Renal cortical epithelial cell (primary cell): ENCODE data around the gene PPP1R27. TPM values are rescaled to one million over a fixed set of nuclear protein-coding genes. Genes with fewer than 3 reads are reported as not detected.

Experiments
- DNase-seq: peaks from one replicate; pipeline ENCODE4 v3.0.0-alpha.2; 2011; ENCODE audit warnings: low read depth
- total RNA-seq: library from RNA; depleted of rRNA; stranded (reverse); fragments of >200 nt; gene quantifications from 2 replicates; pipeline ENCODE4 v1.2.3, GENCODE V29; 2014

Gene PPP1R27
- total RNA-seq, 1 donor from 2014 or later, result not detected

DNA sequence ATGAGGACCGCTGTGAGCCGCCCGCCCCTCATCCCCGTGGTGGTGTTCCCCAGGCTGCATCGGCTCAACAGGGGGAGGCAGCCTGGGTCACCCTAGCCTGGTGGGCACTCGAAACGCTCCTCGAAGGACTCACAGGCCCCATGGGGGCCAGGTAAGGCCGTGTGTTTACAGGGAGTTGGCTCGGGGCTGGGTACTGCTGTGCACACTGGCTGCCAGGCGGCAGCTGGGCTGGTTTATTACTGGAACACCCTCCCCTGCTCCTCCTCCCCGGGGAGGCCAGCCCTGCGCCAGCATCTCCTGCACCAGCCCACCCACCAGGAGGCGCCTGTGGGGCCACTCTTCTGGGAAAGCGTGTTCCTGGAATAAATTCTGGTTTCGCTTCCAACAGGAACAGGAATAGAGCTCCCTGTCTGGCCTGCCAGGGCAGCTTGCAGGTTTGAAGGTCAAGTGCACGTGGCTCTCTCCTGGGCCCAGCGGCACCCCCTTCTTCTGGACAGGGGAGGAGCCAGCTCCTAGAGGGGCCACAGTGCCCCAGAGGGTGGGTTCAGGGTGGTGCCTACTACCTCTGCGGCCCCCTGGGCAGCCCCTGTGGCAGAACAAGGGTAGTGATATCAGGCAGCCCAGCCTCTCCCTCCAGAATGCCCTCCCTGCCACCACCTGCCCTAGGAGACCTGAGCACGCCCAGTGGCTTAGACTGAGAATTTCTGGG lies 13.1 kb downstream of the PPP1R27 start:
- peak; percentile 67 for DNase-seq

DNA sequence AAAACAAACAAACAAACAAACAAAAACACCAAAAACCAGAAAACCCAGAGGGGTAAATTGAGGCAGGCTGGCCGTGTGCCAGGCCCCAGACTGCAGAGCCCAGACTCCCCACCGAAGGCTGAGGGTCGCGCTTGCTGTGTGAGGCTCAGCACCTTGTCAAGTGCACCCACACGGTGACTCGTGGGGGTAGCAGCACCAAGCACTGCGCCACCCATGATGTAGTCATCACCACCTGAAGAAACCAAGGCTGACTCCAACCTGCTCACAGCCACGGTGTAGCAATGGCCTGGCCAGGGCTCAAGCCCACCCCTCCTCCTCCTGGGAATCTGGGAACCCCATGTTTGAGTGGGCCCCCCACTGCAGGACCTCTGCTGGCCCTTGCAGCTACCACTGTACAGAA lies 13.7 kb downstream of the PPP1R27 start:
- DNase-seq, result no peak

DNA sequence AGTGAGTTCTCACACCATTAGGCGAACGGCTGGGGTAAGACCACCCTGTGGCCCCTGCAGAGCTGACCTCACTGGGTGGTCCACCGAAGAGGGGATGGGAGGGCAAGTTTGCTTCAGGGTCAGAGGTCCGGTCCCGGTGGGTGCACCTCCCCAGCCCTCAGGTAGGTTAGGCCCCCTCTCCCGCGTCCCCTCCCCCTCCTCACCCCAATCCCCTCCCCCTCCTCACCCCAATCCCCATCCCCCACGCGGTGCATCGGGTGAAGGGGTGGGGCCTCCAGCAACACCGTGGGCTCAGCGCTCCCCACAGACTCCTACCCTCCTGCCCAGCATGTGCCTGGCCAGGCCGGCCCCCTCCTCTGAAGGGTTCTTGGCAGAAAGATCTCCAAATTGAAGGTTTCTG lies 15.1 kb downstream of the PPP1R27 start:
- DNase-seq, result no peak

DNA sequence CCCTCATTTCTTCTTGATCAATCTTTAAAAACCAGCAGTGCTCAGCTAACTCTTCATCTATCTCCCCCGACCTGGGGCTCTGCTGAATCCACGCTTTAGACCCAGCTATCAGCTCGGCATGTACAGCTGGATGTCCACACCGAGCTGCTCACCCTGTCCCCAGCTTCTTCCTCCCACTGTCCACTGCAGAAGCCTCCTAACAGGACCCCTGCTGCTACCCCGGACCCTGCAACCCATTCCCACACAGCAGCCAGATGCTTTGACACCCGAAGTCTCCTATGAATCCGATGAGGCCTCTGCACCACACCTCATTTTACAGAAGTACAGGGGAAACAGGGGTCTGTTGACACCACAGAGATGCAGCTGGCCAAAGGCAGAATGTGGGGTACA lies 17.1 kb downstream of the PPP1R27 start:
- no peak for DNase-seq

DNA sequence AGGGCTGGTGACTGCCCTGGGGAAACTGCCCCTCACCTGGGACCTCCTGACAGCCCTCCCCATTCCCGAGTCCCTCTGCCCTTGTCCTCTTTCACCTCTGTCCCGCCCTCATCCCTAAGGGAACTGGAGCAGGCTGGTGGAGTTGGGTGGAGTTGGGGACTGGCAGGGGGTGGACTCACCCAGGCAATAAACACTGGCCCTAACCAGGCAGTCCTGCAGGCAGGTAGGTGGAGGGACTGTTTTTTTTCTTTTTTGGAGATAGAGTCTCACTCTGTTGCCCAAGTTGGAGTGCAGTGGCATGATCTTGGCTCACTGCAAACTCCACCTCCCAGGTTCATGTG lies 19.2 kb downstream of the PPP1R27 start:
- no peak for DNase-seq

DNA sequence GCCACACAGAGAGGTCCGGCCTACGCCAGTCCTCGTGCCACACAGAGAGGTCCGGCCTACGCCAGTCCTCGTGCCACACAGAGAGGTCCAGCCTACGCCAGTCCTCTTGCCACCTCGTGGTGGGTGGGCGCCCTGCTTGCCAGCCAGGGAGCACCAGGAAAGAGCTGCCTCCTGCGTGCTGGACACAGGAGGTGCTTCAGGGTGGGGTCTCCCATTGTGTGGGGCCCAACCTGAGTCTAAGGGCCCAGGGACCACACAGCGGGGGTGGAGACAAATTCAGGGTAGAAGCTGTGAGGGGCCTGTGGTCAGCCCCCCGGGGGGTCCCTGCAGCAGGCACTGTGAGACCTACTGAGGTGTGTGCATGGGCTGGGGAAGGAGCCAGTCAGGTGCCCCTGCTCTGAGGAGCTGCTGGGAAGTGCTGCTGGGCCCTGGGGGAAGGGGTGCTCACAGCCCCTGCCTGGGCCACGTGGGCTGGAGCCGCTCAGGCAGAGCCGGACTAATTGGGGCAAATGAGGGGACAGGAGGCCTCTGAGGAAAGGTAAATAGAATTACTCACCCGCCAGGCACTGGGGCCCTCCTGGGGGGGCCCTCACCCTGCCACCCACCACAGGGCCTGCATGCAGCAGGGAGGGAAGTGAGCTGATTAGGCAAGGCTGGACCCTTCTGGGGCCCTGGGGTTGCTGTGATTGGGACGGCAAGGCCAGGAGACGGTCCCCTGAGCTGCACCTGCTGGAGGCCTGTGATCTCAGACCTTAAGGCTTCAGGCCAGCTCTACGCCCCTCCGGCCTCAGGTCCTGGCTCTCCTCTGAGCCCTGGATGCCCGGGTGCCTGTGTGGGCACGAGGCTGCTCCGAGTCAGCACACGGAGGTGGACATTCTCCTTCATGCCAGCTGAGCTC lies 19.9 kb downstream of the PPP1R27 start:
- DNase-seq, result peak; percentile 87

DNA sequence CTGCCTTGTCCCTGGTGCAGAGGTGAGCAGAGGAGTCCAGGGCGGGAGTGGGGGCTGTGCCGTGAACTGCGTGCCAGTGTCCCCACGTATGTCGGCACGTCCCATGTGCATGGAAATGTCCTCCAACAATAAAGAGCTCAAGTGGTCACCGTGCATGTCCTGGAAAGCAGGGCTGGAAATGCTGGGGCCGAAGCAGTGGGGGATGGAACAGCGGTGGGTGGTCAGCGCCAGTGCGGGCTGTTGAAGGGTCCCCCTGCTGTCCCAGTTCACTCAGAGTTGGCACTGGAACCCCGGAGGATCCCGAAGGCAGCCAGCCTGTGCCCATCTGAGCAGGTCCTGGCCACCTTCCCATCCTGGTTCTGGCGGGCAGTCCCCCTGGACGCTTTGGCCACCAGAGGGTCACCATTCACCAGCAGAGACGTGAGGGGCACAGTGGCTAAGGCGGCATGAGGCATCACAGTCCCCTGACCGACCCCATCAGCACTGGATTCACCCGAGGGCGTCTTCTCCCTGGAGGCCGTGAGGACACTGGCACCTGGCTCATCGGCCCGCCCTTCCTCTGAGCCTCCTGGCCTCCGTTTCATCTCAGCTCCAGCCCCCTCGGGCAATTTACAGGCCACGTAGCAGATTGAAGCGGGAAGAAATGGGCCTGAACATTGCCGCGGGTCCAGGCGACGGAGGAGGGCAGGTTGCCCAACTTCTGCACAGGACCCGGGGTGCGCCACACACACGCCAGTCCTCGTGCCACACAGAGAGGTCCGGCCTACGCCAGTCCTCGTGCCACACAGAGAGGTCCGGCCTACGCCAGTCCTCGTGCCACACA lies 20.8 kb downstream of the PPP1R27 start:
- DNase-seq, result no peak

DNA sequence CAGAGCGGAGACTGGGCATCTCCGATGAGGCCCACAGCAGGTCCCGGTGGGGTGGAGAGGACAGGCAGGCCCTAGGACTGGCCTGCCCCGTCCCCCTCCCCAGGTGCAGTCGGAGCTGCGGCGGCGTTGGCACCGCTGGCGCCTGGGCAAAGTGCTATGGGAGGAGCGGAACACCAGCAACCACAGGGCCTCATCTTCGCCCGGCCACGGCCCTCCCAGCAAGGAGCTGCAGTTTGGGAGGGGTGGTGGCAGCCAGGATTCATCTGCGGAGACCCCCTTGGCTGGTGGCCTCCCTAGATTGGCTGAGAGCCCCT lies 21.5 kb downstream of the PPP1R27 start:
- no peak for DNase-seq

DNA sequence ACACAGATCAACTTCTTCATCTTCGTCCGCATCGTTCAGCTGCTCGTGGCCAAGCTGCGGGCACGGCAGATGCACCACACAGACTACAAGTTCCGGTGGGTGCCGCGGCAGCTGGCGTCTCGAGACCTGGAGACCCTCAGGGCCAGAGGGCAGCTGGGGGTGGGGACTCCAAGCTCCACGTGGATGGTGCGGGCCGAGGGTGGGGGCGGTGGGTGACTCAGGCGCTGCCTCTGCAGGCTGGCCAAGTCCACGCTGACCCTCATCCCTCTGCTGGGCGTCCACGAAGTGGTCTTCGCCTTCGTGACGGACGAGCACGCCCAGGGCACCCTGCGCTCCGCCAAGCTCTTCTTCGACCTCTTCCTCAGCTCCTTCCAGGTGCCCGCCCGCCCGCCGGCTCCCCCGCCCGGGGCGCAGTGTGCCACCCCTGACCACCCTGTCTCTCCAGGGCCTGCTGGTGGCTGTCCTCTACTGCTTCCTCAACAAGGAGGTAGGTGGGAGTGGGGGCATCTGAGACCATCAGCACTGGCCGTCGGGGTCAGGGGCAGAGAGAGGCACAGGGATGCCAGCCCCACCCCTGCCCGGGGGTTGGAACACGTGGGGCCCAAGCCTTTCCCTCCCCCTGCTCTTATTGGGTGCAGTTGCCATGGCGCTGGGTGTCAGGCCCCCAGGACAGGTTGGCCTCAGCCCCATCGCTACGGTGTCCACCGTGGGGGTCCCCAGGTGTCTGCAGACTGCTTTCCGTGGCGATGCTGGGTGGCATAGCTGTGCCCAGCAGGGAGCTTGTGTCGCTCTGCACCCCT lies 22.1 kb downstream of the PPP1R27 start:
- DNase-seq, result no peak

DNA sequence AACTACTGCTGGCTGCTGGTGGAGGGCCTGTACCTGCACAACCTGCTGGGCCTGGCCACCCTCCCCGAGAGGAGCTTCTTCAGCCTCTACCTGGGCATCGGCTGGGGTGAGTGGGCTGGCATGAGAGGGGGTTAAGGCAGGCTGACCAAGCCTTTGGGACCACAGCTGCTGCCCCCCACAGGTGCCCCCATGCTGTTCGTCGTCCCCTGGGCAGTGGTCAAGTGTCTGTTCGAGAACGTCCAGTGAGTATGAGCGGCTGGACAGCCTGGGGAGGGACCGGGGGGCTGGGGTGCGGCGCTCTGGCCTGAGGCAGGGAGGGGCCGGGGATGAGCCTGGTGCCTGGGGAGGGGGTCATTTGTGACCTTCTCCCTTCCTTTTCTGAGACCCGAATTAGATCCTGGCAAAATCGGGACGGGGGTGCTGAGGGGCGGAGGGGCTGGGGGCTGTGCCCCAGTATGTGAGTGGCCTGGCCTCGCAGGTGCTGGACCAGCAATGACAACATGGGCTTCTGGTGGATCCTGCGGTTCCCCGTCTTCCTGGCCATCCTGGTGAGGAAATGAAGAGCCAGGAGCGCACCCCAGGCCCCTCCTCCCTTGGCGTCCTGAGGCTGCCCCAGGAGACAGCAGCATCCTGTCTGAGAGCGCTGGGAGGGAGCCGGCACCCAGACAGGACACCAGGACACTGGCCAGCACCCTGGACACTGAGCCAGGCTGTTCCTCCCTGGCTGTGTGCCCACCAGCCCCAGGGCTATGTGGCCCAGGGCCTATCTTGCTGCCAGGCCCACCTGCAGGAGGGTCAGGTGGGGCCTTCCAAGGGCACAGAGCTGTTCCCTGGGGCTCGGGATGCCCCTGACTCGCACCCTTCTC lies 22.9 kb downstream of the PPP1R27 start:
- no peak for DNase-seq

DNA sequence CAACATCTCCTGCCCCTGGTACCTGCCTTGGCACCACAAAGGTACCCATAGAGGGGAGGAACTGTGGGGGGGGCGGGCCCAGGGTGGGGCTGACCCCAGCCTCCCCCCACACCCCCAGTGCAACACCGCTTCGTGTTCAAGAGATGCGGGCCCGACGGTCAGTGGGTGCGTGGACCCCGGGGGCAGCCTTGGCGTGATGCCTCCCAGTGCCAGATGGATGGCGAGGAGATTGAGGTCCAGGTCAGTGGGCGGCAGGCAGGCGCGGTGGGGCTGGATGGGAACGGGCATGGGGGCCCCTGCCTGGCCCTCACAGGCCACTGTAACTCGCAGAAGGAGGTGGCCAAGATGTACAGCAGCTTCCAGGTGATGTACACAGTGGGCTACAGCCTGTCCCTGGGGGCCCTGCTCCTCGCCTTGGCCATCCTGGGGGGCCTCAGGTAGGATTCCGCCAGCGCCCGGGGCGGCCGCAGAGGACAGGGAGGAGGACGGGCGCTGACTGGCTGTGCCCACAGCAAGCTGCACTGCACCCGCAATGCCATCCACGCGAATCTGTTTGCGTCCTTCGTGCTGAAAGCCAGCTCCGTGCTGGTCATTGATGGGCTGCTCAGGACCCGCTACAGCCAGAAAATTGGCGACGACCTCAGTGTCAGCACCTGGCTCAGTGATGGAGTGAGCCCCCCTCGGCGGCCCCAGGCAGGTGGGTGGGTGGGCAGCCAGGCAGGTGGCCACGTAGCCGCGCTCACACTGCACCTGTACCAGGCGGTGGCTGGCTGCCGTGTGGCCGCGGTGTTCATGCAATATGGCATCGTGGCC lies 23.8 kb downstream of the PPP1R27 start:
- no peak for DNase-seq

DNA sequence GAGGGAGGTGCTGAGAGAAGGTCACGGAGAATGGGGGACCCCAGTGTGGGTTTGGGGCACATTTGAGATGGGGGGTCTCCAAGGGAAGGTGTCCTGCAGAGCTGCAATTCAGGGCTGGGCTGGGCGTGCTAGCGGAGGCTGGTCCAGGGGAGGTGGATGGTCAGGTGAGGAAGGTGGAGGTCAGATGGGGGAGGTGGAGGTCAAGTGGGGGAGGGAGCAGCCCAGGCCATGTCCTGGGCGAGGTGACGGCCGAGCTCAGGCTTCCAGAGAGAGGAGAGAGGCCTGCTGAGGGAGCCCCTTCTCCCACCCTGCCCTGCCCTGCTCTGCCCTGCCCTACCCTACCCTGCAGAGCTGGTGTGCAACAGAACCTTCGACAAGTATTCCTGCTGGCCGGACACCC lies 24.4 kb downstream of the PPP1R27 start:
- DNase-seq, result no peak

DNA sequence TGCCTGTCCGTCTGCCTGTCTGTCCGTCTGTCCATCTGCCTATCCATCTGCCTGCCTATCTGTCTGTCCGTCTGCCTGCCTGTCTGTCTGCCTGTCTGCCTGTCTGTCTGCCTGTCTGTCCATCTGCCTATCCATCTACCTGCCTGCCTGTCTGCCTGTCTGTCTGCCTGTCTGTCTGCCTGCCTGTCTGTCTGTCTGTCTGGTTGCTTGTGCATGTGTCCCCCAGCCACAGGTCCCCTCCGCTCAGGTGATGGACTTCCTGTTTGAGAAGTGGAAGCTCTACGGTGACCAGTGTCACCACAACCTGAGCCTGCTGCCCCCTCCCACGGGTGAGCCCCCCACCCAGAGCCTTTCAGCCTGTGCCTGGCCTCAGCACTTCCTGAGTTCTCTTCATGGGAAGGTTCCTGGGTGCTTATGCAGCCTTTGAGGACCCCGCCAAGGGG lies 25.3 kb downstream of the PPP1R27 start:
- no peak for DNase-seq

DNA sequence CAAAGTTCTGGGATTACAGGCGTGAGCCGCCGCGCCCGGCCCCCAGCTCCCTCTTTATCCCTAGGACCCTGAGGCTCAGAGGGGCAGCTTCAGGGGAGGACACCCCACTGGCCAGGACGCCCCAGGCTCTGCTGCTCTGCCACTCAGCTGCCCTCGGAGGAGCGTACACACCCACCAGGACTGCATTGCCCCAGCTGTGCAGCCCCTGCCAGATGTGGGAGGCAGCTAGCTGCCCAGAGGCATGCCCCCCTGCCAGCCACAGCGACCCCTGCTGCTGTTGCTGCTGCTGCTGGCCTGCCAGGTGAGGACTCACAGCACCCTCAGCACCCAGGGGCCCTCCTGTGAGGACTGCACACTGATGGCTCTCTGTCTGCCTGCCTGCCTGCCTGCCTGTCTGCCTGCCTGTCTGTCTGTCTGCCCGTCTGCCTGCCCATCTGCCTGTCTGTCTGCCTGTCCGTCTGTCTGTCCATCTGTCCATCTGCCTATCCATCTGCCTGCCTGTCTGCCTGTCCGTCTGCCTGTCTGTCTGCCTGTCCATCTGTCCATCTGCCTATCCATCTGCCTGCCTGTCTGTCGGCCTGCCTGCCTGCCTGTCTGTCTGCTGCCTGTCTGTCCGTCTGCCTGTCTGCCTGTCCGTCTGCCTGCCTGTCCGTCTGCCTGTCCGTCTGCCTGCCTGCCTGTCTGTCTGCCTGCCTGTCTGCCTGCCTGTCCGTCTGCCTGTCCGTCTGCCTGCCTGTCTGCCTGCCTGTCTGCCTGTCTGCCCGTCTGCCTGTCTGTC lies 25.9 kb downstream of the PPP1R27 start:
- no peak for DNase-seq

DNA sequence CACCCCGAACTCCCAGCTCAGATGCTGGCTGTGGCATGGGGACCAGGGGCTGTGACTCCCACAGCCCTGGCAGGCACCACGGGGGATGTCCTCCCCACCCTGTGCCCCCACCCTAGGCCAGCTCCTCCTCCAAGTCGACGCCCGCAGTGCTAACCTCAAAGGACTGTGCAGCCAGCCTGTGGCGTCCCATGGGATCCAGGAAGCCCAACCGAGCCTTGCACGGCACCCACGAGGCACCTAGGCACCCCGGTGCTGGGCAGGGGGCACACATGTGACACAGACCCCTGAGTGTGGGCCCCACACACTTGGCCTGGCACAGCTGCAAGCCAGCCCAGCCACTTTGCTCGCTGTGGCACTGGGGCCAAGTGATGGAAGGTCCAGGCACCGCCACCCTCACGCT lies 27.0 kb downstream of the PPP1R27 start:
- no peak for DNase-seq

DNA sequence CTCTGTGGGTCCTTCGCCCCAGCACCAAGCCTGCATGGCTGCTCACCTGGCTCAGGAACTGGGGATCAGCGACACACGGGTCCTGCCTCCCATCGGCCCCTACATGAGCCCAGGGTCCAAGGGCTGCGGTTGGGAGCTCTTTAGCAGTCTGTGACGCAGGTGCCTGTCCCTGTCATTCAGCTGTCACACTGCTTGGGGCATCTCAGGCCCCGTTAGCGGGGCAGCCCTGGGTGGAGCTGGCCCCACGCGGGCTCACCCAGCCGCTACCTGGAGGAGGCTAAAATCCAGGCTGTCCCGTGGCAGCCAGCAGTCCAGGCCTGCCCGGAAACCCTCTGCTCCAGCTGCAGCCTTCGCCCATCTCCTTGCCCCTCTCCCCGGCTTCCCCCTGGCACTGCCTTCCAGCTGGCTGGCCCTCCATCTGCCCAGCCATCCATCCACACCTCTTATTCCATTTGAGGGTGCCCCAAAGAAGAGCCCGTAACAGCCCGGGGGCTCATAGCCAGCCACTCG lies 27.6 kb downstream of the PPP1R27 start:
- DNase-seq, result no peak

DNA sequence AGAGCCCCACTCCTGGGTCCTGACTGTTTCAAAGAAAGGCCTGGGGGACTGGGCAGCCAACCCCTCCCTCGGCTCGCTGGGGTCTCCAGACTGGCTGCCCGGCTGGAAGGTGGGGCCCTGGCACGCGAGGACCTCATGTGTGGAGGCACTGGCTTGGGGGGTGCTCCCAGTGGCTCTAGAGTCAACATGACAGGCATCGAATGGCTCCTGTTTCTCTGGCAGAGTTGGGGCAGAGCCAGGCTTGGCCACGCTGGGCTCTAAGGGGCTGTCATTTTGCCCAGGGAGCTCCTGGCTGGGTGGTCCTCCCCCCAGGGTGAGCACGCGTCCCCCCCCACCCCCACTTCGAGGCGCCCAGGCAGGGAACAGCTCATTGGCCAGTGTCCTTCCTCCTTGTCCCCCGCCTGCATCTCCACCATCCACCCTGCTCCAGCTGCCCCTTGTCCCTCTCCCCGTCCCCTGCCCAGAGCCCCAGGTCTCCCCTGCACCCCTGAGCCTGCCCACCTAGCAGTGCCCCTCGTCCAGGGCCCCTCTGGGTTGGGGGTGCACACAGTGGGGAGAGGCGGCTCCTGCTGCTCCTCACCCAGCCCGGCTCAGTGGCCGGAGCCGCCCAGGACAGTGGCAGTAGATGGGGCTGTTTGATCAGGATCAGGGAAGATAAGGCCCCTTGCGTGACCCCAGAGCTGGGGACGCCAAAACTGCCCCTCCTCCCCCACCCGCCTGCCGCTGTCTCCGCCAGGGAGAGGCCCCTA lies 28.2 kb downstream of the PPP1R27 start:
- DNase-seq, result no peak
